Superior temporal gyrus (tissue), 1 donor: ENCODE data around the gene SORCS3.

Source experiments
- DNase-seq: peaks from one replicate; pipeline ENCODE4 v3.0.0-alpha.2; 2016; ENCODE audit errors: extremely low spot score

Gene SORCS3

GRCh38 chr10:104777086-104777799 is 136.2 kb downstream of the SORCS3 start:
- DNase-seq = peak; percentile 49

DNA sequence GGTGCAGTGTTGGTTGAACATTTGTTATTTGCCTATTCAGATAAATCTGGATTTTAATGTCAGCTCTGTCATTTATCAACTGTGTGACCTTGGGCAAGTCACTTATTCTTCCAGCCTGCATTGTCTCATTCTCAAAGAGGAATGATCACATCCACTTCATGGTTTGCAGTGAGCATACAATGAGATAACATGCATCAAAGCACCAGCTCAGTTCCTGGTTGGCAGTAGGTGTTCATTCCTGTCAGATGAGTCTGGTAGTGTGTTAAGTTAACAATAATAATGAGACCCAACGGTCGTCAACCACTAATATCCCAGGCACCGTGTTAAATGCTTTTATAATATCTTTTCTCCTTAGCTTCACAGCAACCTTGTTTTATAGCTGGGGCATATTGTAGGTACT is 137.3 kb downstream of the SORCS3 start:
- no peak for DNase-seq

DNA sequence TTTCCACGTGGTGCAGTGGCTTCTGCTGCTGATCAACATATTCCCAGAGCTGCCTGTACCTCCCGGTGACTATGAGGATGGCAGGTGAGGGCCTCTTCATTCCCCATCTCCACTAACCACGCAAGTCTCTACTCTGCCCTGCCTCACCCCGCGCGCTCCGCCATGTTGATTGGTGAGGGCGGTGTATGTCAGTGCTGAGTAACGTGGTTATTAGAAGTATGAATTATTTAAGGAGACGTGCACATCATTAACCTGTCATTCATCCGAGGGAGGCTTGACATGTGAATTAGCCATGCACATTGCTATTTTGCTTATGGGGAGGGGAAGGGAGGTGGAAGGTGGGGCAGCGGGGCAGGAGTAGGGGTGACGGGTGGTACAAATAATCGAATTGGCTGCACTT is 138.6 kb downstream of the SORCS3 start:
- DNase-seq = no peak

DNA sequence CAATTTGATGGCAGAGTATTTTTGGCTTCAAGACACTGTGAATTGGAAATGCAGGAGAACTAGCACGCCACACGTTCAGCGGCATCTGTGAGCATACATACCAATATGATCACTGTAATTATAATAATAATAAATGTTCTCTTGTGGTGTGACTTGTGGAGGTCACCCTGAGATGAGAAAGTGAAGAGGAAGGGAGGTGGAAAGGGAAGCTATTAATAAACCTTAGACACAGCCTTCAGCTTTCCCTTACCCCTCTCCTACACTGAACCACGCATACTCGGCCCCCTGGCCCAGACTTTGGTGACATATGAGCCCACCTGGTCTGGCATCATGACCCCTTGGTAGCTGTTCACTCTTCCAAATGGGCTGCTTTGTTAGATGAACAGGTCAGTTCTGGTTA is 139.1 kb downstream of the SORCS3 start:
- no peak for DNase-seq

- no peak for DNase-seq
Observed at GRCh38 chr10:104780946-104781595, 140.0 kb downstream of the SORCS3 start.

- no peak for DNase-seq
Observed at GRCh38 chr10:104784452-104784851, 143.4 kb downstream of the SORCS3 start.

- no peak for DNase-seq
Observed at GRCh38 chr10:104791471-104791870, 150.4 kb downstream of the SORCS3 start.

- no peak for DNase-seq
Observed at GRCh38 chr10:104795411-104795810, 154.3 kb downstream of the SORCS3 start.

DNA sequence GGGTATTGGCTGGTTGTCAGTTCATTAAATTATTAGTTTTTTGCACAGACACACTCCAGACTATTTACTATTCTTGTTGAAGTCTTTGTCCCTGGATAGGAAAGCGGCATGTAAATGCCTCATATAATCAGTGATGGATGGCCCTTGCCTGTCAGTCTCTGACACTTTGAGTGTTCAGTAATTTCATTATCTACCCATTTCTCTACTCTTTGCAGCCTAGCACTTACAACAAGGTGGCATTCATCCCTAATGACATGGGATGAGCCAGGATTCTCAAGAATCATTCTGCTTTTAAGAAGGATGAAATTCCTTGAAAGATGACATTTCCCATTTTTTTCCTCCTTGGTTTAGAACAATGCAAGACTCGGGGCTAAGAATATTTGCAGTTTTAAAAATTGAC is 155.7 kb downstream of the SORCS3 start:
- no peak for DNase-seq

GRCh38 chr10:104802941-104803340 is 161.9 kb downstream of the SORCS3 start:
- DNase-seq = no peak

DNA sequence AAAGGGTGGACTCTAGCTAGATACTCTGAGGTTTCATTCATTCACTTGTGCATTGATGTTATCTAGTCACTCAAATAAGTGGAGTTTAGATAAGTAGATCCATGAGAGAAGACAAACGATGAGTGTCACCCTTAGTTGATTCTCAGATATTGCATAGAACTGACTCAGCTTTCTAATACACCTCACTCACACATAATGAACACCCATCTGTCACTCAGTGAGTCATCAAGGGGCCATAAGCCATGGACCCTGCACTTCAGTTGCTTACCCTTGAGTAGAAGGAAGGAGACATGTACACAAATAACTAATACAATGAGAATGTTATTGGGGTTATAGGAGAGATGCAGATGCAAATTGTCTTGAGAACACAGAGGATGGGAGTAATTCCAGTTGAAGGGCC is 163.8 kb downstream of the SORCS3 start:
- no peak for DNase-seq

- DNase-seq = no peak
Observed at GRCh38 chr10:104806801-104807200, 165.7 kb downstream of the SORCS3 start.

DNA sequence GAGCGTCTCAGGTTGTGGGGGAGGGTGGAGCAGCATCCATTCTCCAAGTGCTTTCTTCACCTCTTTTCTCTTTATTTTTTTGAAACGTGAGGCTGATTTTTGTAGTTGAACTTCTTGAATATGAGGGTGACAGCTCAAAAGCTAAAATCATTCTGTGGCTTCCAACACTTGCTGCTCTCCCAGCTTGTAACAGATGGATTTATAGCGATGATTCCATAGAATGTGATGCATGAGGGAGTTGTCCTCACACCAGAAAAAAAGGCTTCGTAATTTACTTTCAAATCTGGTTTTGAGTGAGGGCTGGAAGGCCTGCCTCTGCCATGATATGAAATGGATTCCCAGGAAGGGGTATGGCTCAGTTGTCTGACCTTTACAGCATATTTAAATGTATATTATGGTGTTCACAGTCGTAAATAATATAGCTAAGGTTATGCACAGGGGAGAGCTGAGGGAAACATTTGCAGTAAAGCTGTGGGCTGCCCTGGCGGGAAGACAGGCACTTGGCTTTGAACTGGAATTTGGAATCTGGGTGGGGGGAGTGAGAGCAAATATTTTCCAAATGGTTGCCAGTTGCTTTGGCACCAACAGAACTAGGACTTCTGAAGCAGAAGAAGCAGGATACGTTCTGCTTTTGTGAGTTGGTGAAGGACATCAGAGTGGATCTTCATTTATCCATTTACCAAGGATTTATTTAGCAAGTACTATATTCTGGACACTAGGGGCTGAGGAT is 166.7 kb downstream of the SORCS3 start:
- peak; percentile 28 for DNase-seq

DNA sequence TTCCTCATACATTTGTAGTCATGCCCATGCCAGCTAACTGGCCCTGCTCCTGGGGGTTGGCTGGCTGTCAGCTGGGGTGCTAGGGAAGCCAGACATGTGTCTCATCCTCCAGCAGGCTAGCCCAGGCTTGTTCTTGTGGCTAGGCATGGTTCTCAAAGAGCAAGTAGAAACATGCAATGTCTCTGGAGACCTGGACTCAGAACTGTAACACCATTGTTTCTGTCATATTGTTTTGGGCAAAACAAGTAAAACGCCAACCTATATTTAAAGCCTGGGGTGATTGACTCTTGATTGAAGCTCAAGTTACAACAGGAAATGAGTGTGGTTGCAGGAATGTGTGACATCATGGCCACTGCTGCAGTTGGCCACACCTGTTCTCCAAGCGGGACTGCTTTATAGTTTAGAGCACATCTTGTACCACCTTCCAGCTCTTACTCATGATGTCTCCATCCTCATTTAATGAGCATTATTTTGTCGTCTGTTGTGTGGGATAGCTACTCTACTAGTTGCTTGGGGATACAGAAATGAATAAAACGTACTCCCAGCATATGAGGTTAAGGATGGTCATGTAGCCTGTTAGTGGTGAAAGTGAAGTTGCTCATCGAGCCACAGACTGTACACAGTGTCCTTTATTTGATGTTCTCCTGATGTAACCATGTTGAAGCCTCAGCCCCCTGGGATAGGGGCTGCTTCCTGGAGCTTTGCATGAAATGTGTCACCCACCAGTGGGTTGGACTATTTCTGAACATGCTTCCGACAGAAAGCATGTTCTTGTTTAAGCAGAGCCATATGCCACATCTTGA is 168.4 kb downstream of the SORCS3 start:
- DNase-seq = no peak

DNA sequence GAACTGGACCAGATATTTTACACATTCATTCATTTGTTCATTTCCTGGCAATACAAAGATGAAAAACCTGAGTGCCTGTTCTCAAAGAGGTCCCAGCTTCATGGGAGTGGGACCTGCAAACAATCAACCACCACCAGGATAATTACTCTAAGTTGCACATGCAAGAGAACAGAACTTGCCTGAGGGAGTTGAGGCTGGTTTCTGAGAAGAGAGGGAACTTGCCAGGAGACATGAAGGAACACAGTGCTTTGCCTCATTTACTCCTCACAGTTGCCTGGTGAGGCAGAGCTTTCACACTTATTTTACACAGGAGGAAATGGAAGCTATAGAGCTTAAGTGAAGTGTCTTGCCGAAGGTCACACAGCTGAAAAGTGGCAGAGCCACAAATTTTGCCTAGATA is 170.1 kb downstream of the SORCS3 start:
- DNase-seq = no peak

DNA sequence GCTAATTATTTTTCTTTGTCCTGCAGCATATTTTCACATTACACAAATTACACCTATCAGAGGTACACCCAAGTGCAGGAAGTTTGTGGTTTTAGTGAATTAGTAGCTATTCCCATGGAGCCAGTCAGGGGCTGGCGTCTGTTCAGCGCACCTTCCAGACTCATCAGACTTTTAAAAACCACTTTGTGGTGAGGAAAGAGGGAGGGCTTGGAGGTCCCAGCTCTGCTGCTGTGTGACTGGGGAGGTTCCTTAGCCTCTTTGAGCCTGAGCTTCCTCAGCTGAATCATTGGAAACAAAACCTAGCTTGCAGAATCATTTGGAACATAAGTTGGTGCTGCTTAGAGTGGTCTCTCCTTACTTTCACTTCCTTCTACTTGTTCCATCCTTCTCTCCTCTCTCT is 175.4 kb downstream of the SORCS3 start:
- no peak for DNase-seq

DNA sequence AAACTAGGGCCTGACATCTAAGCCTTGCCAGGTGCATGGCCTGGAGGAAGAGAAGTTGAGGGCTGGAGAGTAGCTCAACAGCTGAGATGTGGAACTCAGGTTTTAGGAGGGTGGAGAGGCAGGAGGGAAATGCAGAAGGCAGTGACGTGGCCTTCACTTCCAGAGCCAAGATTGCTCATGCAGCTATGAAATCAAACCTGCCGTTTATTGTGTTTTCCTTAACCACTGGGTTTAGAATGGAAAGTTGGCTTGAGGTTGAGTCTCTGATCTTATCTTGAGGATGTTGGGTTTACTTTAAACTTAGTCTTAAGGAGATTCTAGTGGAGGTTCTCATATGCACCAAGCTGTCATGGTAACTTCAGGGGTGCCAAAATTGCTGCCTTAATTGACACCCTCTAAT is 178.6 kb downstream of the SORCS3 start:
- DNase-seq = no peak

GRCh38 chr10:104822088-104822487 is 181.0 kb downstream of the SORCS3 start:
- no peak for DNase-seq

- no peak for DNase-seq
Observed at GRCh38 chr10:104824380-104825006, 183.4 kb downstream of the SORCS3 start.

DNA sequence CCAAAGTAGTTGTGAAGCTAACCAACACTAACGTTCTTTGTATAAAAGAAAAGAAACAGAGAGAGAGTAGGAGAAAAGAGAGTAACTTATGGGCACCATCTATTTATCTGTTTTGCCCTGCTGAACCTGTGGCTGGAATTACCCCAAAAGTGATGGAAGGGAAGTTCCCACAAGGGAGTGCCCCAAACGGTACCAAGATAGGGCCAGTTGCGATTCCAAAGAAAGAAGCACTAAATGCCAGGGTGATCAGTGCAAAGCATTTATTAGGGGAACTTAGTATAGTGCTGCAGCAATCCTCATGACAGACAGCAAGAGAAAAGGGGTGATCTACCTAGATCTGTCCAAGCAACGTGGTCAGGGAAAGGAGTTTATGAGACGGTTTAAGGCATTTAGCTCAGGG is 190.2 kb downstream of the SORCS3 start:
- DNase-seq = no peak

DNA sequence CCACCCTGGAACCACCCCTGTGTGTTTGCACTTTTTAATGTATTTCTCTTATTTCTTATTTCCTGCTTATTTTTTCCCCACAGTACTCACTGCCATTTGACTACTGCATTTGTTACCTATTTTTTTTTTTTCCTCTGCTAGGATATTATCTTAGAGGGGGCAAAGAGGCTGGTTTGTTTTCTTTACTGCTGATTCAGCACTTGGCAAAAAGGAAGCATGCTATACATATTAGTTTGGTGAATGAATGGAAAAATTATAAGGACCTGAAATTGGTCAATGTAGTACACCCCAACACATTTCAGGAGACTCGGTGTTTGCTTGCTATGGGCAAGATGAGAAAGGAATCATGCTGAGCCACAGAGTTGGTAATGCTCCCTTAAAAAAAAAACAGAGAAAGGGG is 193.5 kb downstream of the SORCS3 start:
- DNase-seq = no peak

DNA sequence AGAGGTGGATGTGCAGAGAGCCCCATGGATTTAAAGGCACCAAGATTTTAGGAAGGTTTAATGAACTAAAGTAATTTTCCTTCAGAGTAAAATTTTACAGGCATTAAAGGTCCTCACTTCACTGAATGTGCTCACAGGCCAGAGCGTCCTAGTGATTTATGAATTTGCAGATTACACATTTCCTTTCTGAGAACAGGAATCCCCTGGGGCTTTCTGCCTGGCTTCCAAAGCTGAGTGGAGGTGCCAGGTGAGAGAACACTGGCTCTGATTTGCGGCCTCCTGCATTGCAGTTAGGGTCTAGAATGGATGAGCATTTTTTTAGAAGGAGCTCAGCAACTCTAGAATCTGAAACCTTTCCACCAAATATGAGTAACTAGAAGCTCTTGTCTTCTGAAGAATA is 194.3 kb downstream of the SORCS3 start:
- no peak for DNase-seq
